WTC11 (cell line): Measurements from ENCODE around the gene SLC2A4. TPM values are rescaled to one million over a fixed set of nuclear protein-coding genes. Genes with fewer than 3 reads are reported as not detected.
A peak's percentile ranks its signal among the peaks of the same experiment; 100 is the strongest.

Experiments
- ATAC-seq: fragments of 200-7000 bp; cut with Tn5 transposase; 2 replicates; pipeline ENCODE4 v1.10.0; 2021; ENCODE audit warnings: mild to moderate bottlenecking, moderate library complexity
- CTCF ChIA-PET: fragments of 300-600 bp; sonication (Branson Sonifier 250); formaldehyde crosslinking; loops from one replicate; lab custom pipeline; 2021; ENCODE audit warnings: antibody characterized with exemption; lab: Charles Lee
- POLR2A ChIA-PET: fragments of 350-600 bp; sonication (Branson Sonifier 250); formaldehyde crosslinking; loops from one replicate; lab custom pipeline; 2021; ENCODE audit warnings: antibody characterized with exemption; lab: Charles Lee
- DNase-seq: peaks from one replicate; pipeline ENCODE4 v3.0.0; 2021; ENCODE audit warnings: low spot score
- H3K27ac Mint-ChIP-seq: 2 replicates; pipeline ENCODE4 v1.8.0; 2021; ENCODE audit warnings: mixed read lengths
- H3K27me3 Mint-ChIP-seq: 2 replicates; pipeline ENCODE4 v1.8.0; 2021; ENCODE audit warnings: low read depth, mild to moderate bottlenecking, moderate library complexity, mixed read lengths
- H3K36me3 Mint-ChIP-seq: 2 replicates; pipeline ENCODE4 v1.8.0; 2021; ENCODE audit warnings: mixed read lengths
- H3K4me1 Mint-ChIP-seq: 2 replicates; pipeline ENCODE4 v1.8.0; 2022; ENCODE audit warnings: mixed read lengths
- H3K4me3 Mint-ChIP-seq: 2 replicates; pipeline ENCODE4 v1.8.0; 2021; ENCODE audit warnings: mild to moderate bottlenecking, moderate library complexity, mixed read lengths
- H3K9me3 Mint-ChIP-seq: 2 replicates; pipeline ENCODE4 v1.8.0; 2021; ENCODE audit warnings: mixed read lengths
- ARID4B ChIP-seq: sonication (generic); formaldehyde crosslinking; IDR thresholded peaks from 2 replicates; pipeline ENCODE4 v1.8.0; 2023; ENCODE audit warnings: missing genetic modification reagents, mild to moderate bottlenecking, borderline replicate concordance
- ATF1 ChIP-seq: sonication (generic); formaldehyde crosslinking; IDR thresholded peaks from 2 replicates; pipeline ENCODE4 v1.8.1; 2023; ENCODE audit warnings: mild to moderate bottlenecking, moderate library complexity, missing genetic modification reagents
- CREB1 ChIP-seq: sonication (generic); formaldehyde crosslinking; IDR thresholded peaks from 2 replicates; pipeline ENCODE4 v1.8.0; 2023; ENCODE audit warnings: mild to moderate bottlenecking, missing genetic modification reagents
- EMX1 ChIP-seq: fragments of 250-450 bp; sonication (Bioruptor Pico); IDR thresholded peaks from 2 replicates; pipeline ENCODE4 v1.8.0; 2021; ENCODE audit warnings: mild to moderate bottlenecking
- ERG ChIP-seq: fragments of 250-450 bp; sonication (Bioruptor Pico); IDR thresholded peaks from 2 replicates; pipeline ENCODE4 v1.8.0; 2021; ENCODE audit warnings: mild to moderate bottlenecking
- ETV6 ChIP-seq: sonication (generic); formaldehyde crosslinking; IDR thresholded peaks from 2 replicates; pipeline ENCODE4 v1.8.1; 2022; ENCODE audit warnings: mild to moderate bottlenecking, missing genetic modification reagents
- NFYB ChIP-seq: sonication (generic); formaldehyde crosslinking; conservative IDR thresholded peaks from 2 replicates; pipeline ENCODE4 v1.8.0; 2022; ENCODE audit warnings: low read depth, missing genetic modification reagents
- PRDM15 ChIP-seq: sonication (generic); formaldehyde crosslinking; IDR thresholded peaks from 2 replicates; pipeline ENCODE4 v1.8.0; 2022; ENCODE audit warnings: missing genetic modification reagents
- RELA ChIP-seq: sonication (generic); formaldehyde crosslinking; IDR thresholded peaks from 2 replicates; pipeline ENCODE4 v1.8.1; 2022; ENCODE audit warnings: missing genetic modification reagents, mild to moderate bottlenecking, borderline replicate concordance
- SMAD3 ChIP-seq: sonication (generic); formaldehyde crosslinking; IDR thresholded peaks from 2 replicates; pipeline ENCODE4 v1.8.0; 2022; ENCODE audit warnings: missing genetic modification reagents, mild to moderate bottlenecking, borderline replicate concordance
- ZMAT4 ChIP-seq: fragments of 250-450 bp; sonication (Bioruptor Pico); IDR thresholded peaks from 2 replicates; pipeline ENCODE4 v1.9.0; 2021; ENCODE audit warnings: mild to moderate bottlenecking
- ZNF423 ChIP-seq: fragments of 250-450 bp; sonication (Bioruptor Pico); IDR thresholded peaks from 2 replicates; pipeline ENCODE4 v2.1.2; 2022; ENCODE audit warnings: mild to moderate bottlenecking, moderate library complexity
- total RNA-seq: library from RNA; stranded (reverse); gene quantifications from 3 replicates; pipeline ENCODE4 v1.2.3, GENCODE V29; 2021
- TF ChIP-seq, protein P1 (sequence below): sonication (generic); formaldehyde crosslinking; IDR thresholded peaks from 2 replicates; pipeline ENCODE4 v1.8.0; 2022; ENCODE audit warnings: mild to moderate bottlenecking, missing genetic modification reagents
- TF ChIP-seq, protein P2 (sequence below): sonication (generic); formaldehyde crosslinking; IDR thresholded peaks from 2 replicates; pipeline ENCODE4 v1.8.1; 2023; ENCODE audit warnings: mild to moderate bottlenecking, missing genetic modification reagents, moderate library complexity
- TF ChIP-seq, protein P3 (sequence below): sonication (generic); formaldehyde crosslinking; conservative IDR thresholded peaks from 2 replicates; pipeline ENCODE4 v1.8.1; 2022; ENCODE audit warnings: mild to moderate bottlenecking, missing genetic modification reagents

The SLC2A4 gene
- total RNA-seq, 1 experiment from 2014 or later = 6.4 TPM

DNA sequence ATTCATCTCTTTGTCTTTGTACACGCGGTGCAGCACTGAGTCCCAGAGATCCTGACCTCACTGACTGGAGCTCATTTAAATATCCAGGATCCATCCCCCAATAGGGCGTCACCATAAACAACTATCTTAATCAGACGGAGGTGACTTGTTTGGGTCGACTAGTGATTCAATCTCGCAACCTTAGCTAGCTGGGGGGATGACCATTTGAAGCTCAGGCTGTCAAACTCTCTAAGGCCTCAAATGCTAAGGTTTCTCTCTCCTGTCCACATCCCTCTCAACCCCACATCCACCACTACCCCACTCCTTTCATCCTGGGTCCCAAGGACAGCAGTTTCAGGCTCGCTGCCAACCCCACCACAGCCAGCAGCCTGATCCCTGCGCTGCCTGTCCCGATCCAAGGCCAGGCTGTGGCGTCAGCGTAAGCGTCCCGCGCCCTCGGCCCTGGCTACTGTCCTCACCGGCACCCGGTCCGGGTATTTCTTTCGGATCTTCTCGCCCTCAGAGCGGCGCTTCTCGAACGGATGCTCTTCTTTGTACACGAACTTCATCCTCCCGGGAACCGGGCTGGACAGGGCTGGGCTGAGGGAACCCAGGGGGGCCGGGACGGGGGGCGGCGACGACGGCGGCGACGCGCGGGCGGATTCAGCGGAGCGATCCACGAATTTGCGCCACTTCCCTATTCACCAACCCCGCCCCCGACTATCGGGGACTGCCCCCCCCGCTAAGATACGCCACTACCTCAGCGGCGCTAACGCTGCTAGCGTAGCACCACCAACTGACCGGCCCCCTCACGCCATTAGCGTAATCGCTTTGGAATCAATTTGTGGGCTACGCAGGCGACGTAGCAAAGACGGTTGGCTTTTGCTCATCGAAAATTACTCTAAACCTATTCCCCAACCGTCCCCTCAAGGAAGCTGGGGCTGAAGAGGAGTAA, 39.5 kb upstream of the SLC2A4 start, which contains the start of gene GABARAP (continued):
- TF ChIP-seq EMX1 (no peak), RELA (no peak), ZNF423 (CRISPR knock-in tag) (peak; percentile 32; the same call in 1 of the 2 replicates), SMAD3 (0 out of 2 replicates have a peak, but pooled peaks have one; percentile 30), ARID4B (CRISPR knock-in tag) (peak; percentile 80; the same call in 1 of the 2 replicates), ATF1 (CRISPR knock-in tag) (no peak), ETV6 (CRISPR knock-in tag) (no peak)
- TF ChIP-seq, protein P1, sequence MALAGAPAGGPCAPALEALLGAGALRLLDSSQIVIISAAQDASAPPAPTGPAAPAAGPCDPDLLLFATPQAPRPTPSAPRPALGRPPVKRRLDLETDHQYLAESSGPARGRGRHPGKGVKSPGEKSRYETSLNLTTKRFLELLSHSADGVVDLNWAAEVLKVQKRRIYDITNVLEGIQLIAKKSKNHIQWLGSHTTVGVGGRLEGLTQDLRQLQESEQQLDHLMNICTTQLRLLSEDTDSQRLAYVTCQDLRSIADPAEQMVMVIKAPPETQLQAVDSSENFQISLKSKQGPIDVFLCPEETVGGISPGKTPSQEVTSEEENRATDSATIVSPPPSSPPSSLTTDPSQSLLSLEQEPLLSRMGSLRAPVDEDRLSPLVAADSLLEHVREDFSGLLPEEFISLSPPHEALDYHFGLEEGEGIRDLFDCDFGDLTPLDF (CRISPR knock-in tag) = no peak
- TF ChIP-seq, protein P2, sequence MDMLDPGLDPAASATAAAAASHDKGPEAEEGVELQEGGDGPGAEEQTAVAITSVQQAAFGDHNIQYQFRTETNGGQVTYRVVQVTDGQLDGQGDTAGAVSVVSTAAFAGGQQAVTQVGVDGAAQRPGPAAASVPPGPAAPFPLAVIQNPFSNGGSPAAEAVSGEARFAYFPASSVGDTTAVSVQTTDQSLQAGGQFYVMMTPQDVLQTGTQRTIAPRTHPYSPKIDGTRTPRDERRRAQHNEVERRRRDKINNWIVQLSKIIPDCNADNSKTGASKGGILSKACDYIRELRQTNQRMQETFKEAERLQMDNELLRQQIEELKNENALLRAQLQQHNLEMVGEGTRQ = peak; percentile 76

GRCh38 chr17:7242717-7243452, 38.6 kb upstream of the SLC2A4 start:
- ATAC-seq (peak; percentile 14), DNase-seq (peak; percentile 96)
- ChIA-PET CTCF (interaction anchor here (0.5 to 3.4 kb wide), 11 partner anchors 23 to 309 kb away, joined by 3 to 21 read pairs (median 5); partner anchors contain the start of genes ACADVL, DLG4, NEURL4 and SLC2A4), POLR2A (interaction anchor here (0.9 to 2.3 kb wide), 8 partner anchors 9 to 51 kb away, joined by 3 to 8 read pairs (median 4); partner anchors contain the start of genes ACADVL, CTDNEP1, DLG4 and ELP5)
- peaks cover 33% of the 10 kb centered on the region for H3K36me3 Mint-ChIP-seq
- peak overlapping the region; percentile 90 for H3K4me3 Mint-ChIP-seq
- peaks cover 33% of the 10 kb centered on the region for H3K4me1 Mint-ChIP-seq
- no peaks in the 10 kb centered on the region for H3K9me3 Mint-ChIP-seq
- no peaks in the 10 kb centered on the region for H3K27me3 Mint-ChIP-seq
- peak overlapping the region; percentile 99 for H3K27ac Mint-ChIP-seq
- TF ChIP-seq, protein P3, sequence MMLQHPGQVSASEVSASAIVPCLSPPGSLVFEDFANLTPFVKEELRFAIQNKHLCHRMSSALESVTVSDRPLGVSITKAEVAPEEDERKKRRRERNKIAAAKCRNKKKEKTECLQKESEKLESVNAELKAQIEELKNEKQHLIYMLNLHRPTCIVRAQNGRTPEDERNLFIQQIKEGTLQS = no peak
- TF ChIP-seq ERG (CRISPR knock-in tag) (peak; percentile 19; the same call in 1 of the 2 replicates), PRDM15 (no peak), ZMAT4 (peak; percentile 82; the same call in 1 of the 2 replicates), ARID4B (CRISPR knock-in tag) (no peak; the same call in 1 of the 2 replicates), NFYB (CRISPR knock-in tag) (no peak), CREB1 (no peak), SMAD3 (peak; percentile 52; the same call in 1 of the 2 replicates)
